Activated naive CD8-positive, alpha-beta T cell treated with anti-CD3 and anti-CD28 coated beads, Interleukin-2, amount 50 U/mL, for 24 hours (primary cell): ENCODE data around the gene FAM32A.

Experiments used
- ATAC-seq: fragments of 150-1000 bp; cut with Tn5 transposase; one replicate; pipeline ENCODE4 v1.10.0; 2021
- DNase-seq: peaks from one replicate; pipeline ENCODE4 v3.0.0; 2021
- H3K27ac Mint-ChIP-seq: one replicate; pipeline ENCODE4 v1.8.0; 2021; ENCODE audit warnings: mild to moderate bottlenecking, mixed read lengths
- H3K27me3 Mint-ChIP-seq: one replicate; pipeline ENCODE4 v1.8.0; 2021; ENCODE audit warnings: mixed read lengths
- H3K36me3 Mint-ChIP-seq: one replicate; pipeline ENCODE4 v1.8.0; 2021; ENCODE audit warnings: low read depth, mixed read lengths
- H3K4me1 Mint-ChIP-seq: one replicate; pipeline ENCODE4 v1.8.0; 2021; ENCODE audit warnings: mixed read lengths
- H3K4me3 Mint-ChIP-seq: one replicate; pipeline ENCODE4 v1.8.0; 2021; ENCODE audit warnings: mild to moderate bottlenecking, moderate library complexity, mixed read lengths
- H3K9me3 Mint-ChIP-seq: one replicate; pipeline ENCODE4 v1.8.0; 2021; ENCODE audit warnings: mixed read lengths

FAM32A gene

DNA sequence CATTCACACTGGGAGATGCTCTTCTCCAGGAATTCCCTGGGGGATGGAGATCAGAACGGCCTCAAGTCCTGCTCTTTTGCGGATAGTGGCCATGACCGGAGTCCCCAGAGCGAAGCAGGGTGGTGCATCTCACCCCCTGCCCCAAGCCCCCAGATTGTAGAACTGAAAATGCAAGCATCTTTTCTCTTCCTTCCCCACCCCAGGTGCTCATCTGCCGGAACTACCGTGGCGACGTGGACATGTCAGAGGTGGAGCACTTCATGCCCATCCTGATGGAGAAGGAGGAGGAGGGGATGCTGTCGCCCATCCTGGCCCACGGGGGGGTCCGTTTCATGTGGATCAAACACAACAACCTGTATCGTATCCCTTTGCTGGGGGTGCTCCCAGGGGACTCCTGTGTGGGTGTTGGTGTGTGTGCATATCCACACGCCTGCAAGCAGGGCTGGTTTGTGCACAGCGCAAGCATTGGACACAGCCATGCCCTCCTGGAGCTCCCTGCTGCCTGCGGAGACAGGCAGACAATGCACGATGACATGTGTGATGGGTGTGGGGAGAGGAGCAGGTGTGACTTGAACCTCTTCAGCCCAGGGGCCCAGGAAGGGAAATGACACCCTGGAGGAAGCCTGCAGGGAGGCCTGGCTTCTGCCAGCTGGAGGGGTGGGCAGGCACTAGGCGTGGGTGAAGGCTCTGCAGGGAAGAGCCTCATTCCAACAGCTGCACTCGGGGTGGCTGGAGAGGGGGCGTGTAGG, 18.2 kb downstream of the FAM32A start:
- Mint-ChIP-seq H3K4me3 (no peak overlapping the region), H3K4me1 (peaks cover 71% of the 10 kb centered on the region), H3K36me3 (peaks cover 33% of the 10 kb centered on the region), H3K27ac (no peak overlapping the region), H3K27me3 (no peaks in the 10 kb centered on the region), H3K9me3 (no peaks in the 10 kb centered on the region)
- ATAC-seq, result no peak
- no peak for DNase-seq

DNA sequence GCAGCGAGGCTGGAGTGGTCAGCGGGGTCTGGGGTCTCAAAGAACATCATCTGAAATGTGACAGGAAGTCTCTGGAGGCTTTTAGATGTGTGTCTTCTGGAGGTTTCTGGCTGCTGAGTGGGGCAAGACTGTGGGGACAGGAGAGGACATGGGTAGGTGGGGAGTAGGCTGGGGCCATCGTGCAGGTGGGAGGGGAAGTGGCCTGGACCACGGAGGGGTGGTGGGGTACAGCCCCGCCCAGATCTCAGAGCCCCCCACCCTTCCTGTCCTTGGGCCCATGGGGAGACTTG, 18.7 kb downstream of the FAM32A start:
- Mint-ChIP-seq H3K4me1 (peaks cover 71% of the 10 kb centered on the region), H3K9me3 (no peaks in the 10 kb centered on the region), H3K27me3 (no peaks in the 10 kb centered on the region), H3K36me3 (peaks cover 38% of the 10 kb centered on the region), H3K4me3 (no peak overlapping the region), H3K27ac (no peak overlapping the region)
- ATAC-seq, result no peak
- DNase-seq, result no peak

DNA sequence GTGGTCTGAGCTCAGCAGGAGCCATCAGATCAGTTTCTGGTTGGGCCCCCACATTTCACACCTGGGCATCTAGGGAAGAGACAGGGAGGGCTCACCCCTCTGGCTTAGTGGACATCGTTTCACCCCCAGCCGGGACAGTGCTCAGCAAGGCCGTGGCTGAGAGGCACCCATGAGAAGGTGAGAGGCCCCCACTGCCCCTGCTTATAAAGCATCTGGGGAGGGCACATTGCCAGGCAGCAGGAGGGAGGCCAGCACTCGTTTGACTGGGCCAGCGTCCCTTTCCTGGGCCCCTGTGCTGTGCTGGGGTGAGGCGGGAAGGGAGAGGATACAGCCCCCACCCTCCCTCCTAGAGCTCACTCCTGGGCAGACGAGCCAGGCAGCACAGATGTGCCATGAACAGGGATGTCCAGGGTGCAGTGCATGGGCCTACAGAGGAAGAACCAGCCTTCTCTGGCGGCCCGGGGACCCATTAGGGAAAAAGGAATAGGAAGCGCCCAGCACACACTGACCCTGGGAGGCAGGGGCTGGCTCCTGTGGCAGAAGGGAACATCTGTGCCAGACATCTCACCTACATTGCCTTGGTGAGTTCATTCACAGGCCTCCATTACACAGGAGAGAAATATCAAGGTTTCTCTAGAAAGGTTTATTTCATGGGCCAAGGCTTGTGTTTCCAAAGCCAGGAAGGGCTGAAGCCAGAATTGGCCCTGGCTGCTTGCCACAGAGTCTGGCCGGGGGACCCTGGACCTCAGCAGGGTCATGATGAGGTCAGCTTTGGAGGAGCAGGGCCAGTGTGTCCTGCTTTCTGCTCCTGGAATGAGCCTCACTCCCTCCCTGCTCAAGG, 20.2 kb downstream of the FAM32A start:
- no peaks in the 10 kb centered on the region for H3K27me3 Mint-ChIP-seq
- H3K9me3 Mint-ChIP-seq, result no peaks in the 10 kb centered on the region
- no peak for ATAC-seq
- DNase-seq, result no peak
- H3K36me3 Mint-ChIP-seq, result peaks cover 52% of the 10 kb centered on the region
- peaks cover 72% of the 10 kb centered on the region for H3K4me1 Mint-ChIP-seq
- H3K27ac Mint-ChIP-seq, result no peak overlapping the region
- H3K4me3 Mint-ChIP-seq, result no peak overlapping the region

DNA sequence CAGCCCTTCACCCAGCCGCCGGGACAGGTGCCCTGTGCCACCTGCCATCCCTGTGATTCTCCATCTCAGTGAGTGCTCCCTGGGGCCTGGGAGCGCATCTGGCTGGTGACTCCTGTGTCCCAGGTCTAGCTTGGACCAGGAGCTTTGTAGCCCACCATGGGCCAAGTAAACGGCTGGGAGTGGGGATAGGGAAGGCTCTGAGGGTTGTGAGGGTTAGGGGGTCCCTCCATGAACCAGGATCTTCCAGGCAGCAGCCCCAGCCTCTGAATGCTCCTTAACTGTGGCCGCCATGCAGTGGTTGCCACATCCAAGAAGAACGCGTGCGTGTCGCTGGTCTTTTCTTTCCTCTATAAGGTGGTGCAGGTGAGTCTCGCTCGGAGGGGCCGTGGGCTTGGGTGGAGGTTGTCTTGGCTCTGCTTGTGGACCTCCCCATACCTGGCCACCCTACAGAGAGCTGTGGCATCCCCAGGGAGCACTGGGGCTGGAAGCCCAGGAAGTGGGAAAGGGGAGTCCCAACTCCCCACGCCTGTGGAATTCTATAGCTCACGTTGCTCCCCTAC, 20.9 kb downstream of the FAM32A start:
- Mint-ChIP-seq H3K4me3 (no peak overlapping the region), H3K27ac (peak overlapping the region; percentile 80), H3K27me3 (no peaks in the 10 kb centered on the region), H3K9me3 (no peaks in the 10 kb centered on the region), H3K36me3 (peaks cover 54% of the 10 kb centered on the region), H3K4me1 (peaks cover 68% of the 10 kb centered on the region)
- ATAC-seq (no peak), DNase-seq (no peak)

DNA sequence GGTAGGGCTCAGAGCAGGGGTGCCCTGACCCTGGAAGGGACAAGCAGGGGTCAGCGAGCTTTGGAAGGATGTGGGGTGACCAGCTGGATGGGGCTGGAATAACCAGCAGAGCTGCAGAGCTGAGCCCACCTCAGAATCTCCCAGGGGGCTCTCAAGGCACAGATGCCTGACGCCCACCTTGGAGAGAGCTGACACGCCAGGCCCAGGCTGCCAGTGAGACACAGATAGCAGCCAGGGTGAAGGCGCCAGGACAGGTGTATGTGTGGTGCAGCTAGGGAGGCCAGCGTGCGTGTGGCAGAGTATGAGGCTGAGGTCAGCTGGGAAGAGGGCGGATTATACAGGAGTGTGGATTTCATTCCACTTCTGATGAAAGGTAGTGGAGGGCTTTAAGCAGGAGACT, 21.4 kb downstream of the FAM32A start:
- Mint-ChIP-seq H3K9me3 (peaks cover 1% of the 10 kb centered on the region), H3K36me3 (peaks cover 57% of the 10 kb centered on the region), H3K27ac (peak overlapping the region; percentile 84), H3K4me3 (peak overlapping the region; percentile 46), H3K4me1 (peaks cover 65% of the 10 kb centered on the region), H3K27me3 (no peaks in the 10 kb centered on the region)
- no peak for ATAC-seq
- no peak for DNase-seq

DNA sequence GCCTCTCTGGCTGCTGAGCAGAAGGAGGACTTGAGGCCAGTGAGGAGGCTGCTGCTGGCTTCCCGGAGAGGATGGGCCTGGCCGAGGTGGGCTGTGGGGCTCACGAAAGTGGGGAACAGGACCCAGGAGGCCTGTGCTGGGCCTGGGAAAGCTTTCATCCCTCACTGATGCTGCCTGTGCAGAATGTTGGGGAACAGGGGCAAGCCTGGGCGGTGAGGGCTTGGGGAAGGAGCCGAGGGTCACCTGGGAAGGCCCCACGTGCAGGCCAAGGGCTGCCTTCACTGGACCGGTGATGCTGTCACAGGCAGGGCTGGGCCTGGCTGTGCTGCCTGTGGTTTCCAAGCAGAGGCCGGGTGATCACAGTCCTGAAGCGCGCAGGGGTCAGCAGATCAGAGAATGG, 21.9 kb downstream of the FAM32A start:
- H3K36me3 Mint-ChIP-seq, result peaks cover 60% of the 10 kb centered on the region
- H3K9me3 Mint-ChIP-seq, result peaks cover 5% of the 10 kb centered on the region
- no peaks in the 10 kb centered on the region for H3K27me3 Mint-ChIP-seq

DNA sequence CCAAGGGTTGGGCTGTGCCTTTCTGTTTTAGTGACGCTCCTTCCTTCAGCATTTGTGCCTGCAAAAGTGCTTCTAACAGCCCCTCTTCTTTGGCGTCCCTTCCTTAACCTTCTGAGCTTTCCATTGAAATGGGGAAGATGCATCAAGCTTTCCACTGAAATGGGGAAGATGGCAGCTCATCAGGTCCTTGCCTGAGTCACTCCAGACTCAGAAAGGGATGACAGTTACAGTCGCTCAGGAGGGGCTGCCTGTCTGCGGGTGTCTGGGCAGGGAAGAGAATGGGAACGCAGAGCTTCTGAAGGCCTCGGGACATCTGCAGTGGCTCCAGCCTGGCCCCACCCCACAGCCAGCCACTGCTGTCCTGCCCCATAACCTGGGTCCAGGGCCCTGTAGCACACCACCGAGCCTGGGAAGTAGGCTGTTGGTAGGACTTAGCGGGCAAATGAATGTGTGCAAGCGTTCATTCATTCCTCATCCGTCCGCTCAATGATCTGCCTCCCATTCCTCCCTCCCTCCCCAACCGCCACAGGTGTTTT, 22.3 kb downstream of the FAM32A start:
- Mint-ChIP-seq H3K27ac (peak overlapping the region; percentile 84), H3K27me3 (no peaks in the 10 kb centered on the region), H3K9me3 (peaks cover 10% of the 10 kb centered on the region), H3K36me3 (peaks cover 60% of the 10 kb centered on the region), H3K4me3 (peak overlapping the region; percentile 65), H3K4me1 (peaks cover 65% of the 10 kb centered on the region)
- DNase-seq (no peak), ATAC-seq (peak; percentile 69)

More for the DNA sequence above, 21.9 kb downstream of the FAM32A start:
- DNase-seq, result no peak
- peaks cover 65% of the 10 kb centered on the region for H3K4me1 Mint-ChIP-seq
- ATAC-seq, result no peak
- peak overlapping the region; percentile 65 for H3K4me3 Mint-ChIP-seq
- H3K27ac Mint-ChIP-seq, result peak overlapping the region; percentile 84

DNA sequence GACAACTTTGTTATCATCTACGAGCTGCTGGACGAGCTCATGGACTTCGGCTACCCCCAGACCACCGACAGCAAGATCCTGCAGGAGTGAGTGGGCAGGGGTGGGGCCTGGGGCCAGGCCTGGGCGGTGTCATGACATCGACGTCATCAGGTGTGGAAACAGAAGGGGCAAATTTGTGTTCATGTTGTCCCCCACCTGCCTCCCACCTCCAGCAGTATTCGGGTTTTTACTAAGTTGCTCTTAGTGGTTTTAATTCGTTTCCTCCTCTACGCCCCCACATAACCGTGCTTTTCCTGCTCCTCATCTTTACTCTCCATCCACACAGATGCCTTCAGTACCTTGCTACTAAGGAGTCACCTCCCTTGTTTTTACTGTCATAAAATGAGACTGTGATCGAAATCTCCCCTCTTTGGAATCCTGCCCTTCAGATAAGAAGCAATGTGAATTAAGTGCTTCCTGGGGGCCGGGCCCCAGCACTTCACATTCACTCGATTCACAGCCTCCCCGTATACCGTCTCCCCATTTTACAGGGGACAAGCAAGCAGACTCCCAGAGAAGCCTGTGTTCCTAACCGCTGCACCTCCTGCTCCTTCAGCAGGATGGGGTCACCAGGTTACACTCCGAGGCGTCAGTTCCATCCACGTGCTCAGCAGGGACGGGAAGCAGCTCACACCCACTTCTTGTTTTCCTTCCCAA, 23.0 kb downstream of the FAM32A start:
- Mint-ChIP-seq H3K36me3 (peaks cover 60% of the 10 kb centered on the region), H3K4me1 (peaks cover 65% of the 10 kb centered on the region), H3K9me3 (peaks cover 10% of the 10 kb centered on the region), H3K27ac (peak overlapping the region; percentile 84), H3K4me3 (peak overlapping the region; percentile 65), H3K27me3 (no peaks in the 10 kb centered on the region)
- DNase-seq (peak; percentile 52), ATAC-seq (peak; percentile 63)

DNA sequence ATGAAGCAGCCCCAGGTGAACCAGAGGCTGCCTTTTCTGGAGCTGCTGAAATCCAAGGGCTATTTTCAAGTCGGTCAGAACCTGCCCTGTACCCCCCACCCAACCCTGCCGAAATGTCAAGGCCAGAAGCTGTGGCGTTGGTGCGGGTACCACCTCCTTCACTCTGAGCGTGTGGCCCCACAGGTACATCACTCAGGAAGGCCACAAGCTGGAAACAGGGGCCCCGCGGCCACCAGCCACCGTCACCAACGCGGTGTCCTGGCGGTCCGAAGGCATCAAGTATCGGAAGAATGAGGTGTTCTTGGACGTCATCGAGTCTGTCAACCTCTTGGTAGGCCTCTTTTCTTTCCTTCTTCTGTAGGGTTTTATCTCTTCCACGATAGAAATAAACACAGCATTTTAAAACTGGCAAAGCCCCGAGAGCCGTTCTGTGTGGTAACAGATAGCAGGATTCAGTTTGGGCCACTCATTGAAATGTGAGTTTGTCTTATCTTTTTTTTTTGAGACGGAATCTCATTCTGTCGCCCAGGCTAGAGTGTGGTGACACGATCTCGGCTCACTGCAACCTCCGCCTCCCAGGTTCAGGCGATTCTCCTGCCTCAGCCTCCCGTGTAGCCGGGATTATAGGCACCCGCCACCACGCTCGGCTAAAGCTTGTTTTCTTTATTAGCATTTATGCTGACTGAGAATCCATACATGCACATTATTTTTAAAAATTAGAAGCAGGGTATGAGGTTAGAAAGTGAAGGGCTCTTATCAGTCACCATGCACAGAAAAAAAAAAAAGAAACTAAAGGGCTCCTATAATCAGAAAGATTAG, 23.8 kb downstream of the FAM32A start:
- Mint-ChIP-seq H3K9me3 (peaks cover 10% of the 10 kb centered on the region), H3K36me3 (peaks cover 61% of the 10 kb centered on the region), H3K27ac (peak overlapping the region; percentile 84), H3K4me3 (peak overlapping the region; percentile 65), H3K27me3 (no peaks in the 10 kb centered on the region), H3K4me1 (peaks cover 66% of the 10 kb centered on the region)
- no peak for ATAC-seq
- no peak for DNase-seq

DNA sequence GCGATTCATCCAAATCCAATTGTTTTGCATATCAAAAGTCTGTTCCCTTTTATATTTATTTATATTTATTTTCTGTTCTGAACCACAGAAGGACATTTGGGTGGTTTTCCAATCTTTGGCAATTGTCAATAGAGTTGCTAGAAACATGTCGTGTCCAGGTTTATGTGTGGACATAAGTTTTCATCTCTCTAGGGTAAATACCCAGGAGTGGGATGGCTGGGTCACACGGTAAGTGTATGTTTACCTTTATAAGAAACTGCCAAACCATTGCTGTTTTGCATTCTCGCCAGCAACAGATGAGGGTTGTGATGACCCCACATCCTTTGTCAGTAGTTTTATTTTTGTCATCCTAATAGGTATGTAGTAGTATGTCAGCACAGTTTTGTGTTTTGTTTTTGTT, 25.0 kb downstream of the FAM32A start:
- Mint-ChIP-seq H3K27ac (no peak overlapping the region), H3K4me1 (peaks cover 72% of the 10 kb centered on the region), H3K4me3 (peak overlapping the region; percentile 43), H3K27me3 (no peaks in the 10 kb centered on the region), H3K9me3 (peaks cover 10% of the 10 kb centered on the region), H3K36me3 (peaks cover 64% of the 10 kb centered on the region)
- no peak for ATAC-seq
- no peak for DNase-seq

DNA sequence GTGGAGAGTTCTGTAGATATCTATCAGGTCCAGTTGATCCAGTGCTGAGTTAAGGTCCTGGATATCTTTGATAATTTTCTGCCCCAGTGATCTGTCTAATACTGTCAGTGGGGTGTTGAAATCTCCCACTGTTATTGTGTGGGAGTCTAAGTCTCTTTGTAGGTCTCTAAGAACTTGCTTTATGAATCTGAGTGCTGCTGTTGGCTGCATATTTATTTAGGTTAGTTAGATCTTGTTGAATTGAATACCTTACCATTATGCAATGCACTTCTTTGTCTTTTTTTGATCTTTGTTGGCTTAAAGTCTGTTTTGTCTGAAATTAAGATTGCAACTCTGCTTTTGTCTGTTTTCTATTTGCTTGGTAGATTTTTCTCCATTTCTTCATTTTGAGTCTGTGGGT, 27.9 kb downstream of the FAM32A start:
- no peaks in the 10 kb centered on the region for H3K27me3 Mint-ChIP-seq
- H3K4me1 Mint-ChIP-seq, result peaks cover 78% of the 10 kb centered on the region
- H3K27ac Mint-ChIP-seq, result peak overlapping the region; percentile 26
- H3K36me3 Mint-ChIP-seq, result peaks cover 82% of the 10 kb centered on the region
- peaks cover 13% of the 10 kb centered on the region for H3K9me3 Mint-ChIP-seq
- DNase-seq (no peak), ATAC-seq (no peak)
- no peak overlapping the region for H3K4me3 Mint-ChIP-seq

DNA sequence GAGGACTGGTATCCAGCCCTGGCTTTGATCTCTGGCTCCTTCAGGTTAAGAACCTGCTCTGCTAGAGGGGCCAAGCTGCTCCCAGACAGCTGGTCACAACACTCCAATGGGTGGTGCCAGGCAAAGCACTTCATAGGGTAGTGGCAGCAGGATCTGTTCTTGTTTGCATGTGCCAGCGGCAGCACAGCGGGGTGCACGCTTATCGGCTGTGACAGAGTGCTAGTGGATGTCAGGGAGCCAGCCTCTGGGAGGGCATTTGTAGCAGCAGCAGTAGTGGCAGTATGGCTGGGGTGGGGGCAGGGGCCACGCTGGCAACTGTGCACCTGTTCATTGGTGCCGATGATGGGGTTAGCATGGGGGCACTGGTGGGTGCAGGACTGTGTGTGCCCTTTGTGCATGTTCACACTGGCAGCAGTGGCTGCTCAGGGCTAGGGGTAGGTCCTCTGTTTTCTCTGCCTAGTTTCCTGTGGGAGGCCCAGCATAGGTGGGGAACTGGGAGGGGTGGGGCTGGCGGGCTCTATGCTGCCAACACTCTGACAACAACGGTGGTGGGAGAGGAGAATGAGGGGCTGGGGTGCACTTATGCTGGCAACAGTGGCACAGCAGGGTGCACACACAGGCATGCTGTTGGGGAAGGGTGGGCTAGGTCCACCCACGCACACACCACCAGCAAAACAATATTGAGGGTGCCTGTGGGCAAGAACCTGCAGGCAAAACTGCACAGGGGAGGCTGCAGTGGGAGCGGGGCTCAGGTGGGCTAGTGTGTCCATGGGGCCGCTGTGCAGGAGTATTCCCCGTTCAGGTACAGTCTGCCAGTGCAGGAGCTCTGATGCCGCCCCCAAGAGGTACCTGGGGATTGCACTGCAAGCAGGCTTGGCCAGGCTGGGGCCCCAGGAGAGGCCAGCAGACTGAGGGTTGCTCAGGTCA, 31.8 kb downstream of the FAM32A start:
- Mint-ChIP-seq H3K27me3 (no peaks in the 10 kb centered on the region), H3K9me3 (peaks cover 21% of the 10 kb centered on the region), H3K4me1 (peaks cover 59% of the 10 kb centered on the region)

More for the DNA sequence above, 31.8 kb downstream of the FAM32A start:
- ATAC-seq (peak; percentile 41), DNase-seq (no peak)
- Mint-ChIP-seq H3K27ac (peak overlapping the region; percentile 6), H3K36me3 (peaks cover 82% of the 10 kb centered on the region), H3K4me3 (peak overlapping the region; percentile 15)
